Osteoblast (primary cell): ENCODE results near the gene RGS1. TPM values are rescaled to one million over a fixed set of nuclear protein-coding genes. Genes with fewer than 3 reads are reported as not detected.

Experiments
- DNase-seq: peaks from one replicate; pipeline ENCODE4 v3.0.0; 2011; ENCODE audit warnings: low spot score, mixed read lengths; ENCODE audit not compliant: insufficient read length; ENCODE audit errors: missing footprints
- H2AFZ ChIP-seq: 2 replicates; pipeline ENCODE4 v1.6.0; 2011; ENCODE audit warnings: mild to moderate bottlenecking, low read length
- H3K27ac ChIP-seq: 2 replicates; pipeline ENCODE4 v1.5.1; 2011; ENCODE audit warnings: mild to moderate bottlenecking, low read depth, low read length, moderate library complexity
- H3K27me3 ChIP-seq: 2 replicates; pipeline ENCODE4 v1.6.0; 2012; ENCODE audit warnings: mild to moderate bottlenecking, control low read depth, inconsistent platforms, low read length, moderate library complexity; ENCODE audit not compliant: insufficient read depth
- H3K36me3 ChIP-seq: 2 replicates; pipeline ENCODE4 v1.5.1; 2011; ENCODE audit warnings: mild to moderate bottlenecking, low read length, control low read depth, moderate library complexity; ENCODE audit not compliant: insufficient read depth
- H3K4me1 ChIP-seq: 2 replicates; pipeline ENCODE4 v1.5.1; 2011; ENCODE audit warnings: mild to moderate bottlenecking, low read length, control low read depth, moderate library complexity; ENCODE audit not compliant: insufficient read depth
- H3K4me2 ChIP-seq: 2 replicates; pipeline ENCODE4 v1.6.0; 2011; ENCODE audit warnings: mild to moderate bottlenecking, low read length; ENCODE audit not compliant: insufficient read depth
- H3K4me3 ChIP-seq: fragments of 200-600 bp; sonication (generic); 3 replicates; pipeline ENCODE4 v1.5.1; 2012; ENCODE audit warnings: mild to moderate bottlenecking, low read length, inconsistent platforms; ENCODE audit not compliant: insufficient read depth
- H3K79me2 ChIP-seq: 2 replicates; pipeline ENCODE4 v1.6.0; 2012; ENCODE audit warnings: mild to moderate bottlenecking, low read length, control low read depth, inconsistent platforms; ENCODE audit not compliant: insufficient read depth
- H3K9me3 ChIP-seq: 2 replicates; pipeline ENCODE4 v1.5.1; 2011; ENCODE audit warnings: low read depth, low read length, control low read depth
- H4K20me1 ChIP-seq: 2 replicates; pipeline ENCODE4 v1.6.0; 2012; ENCODE audit warnings: mild to moderate bottlenecking, low read length, control low read depth; ENCODE audit not compliant: insufficient read depth
- CTCF ChIP-seq: IDR thresholded peaks from 2 replicates; pipeline ENCODE4 v1.5.1; 2011; ENCODE audit warnings: mild to moderate bottlenecking, low read depth, low read length, moderate library complexity; ENCODE audit errors: extremely low read depth
- total RNA-seq: library from RNA; depleted of rRNA; stranded (reverse); fragments of >200 nt; gene quantifications from 2 replicates; pipeline ENCODE4 v1.2.3, GENCODE V29; 2012

Gene RGS1
- total RNA-seq, 1 donor, result not detected

DNA sequence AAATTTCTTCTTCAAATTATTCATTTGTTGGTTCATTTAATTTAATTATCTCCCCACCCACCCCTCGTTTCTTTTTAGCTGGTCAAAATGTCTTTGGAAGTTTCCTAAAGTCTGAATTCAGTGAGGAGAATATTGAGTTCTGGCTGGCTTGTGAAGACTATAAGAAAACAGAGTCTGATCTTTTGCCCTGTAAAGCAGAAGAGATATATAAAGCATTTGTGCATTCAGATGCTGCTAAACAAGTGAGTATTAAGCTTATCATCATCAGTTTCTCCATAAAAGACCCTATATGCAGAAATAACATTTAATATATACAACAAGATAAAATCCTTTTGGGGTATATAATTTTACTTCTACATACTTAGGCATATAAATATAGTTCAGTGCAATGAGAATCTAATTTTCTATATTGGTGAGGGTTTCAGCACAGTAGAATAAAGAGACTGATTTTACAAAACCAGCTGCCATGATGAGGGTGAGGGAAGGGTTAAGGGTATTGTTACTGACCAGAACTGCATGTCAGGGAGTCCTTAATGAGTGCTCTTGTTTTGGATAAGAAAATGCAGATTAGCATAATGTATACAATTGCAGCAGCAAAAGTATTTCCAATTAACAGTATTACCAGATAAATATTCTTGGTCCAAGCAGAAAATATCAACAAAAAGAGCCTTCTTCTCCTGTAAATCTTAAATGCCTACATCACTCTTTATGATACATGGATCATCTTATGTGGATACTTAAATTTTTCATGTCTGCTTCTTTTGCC, 2.8 kb downstream of the RGS1 start:
- Histone ChIP-seq H3K4me1 (peaks cover 5% of the 10 kb centered on the region), H3K4me3 (no peak overlapping the region), H2AFZ (no peak overlapping the region), H3K79me2 (no peaks in the 10 kb centered on the region), H3K27me3 (no peaks in the 10 kb centered on the region), H3K27ac (no peak overlapping the region), H3K9me3 (no peaks in the 10 kb centered on the region), H3K4me2 (no peak overlapping the region), H4K20me1 (no peaks in the 10 kb centered on the region), H3K36me3 (no peaks in the 10 kb centered on the region)
- no peak for DNase-seq
- TF ChIP-seq CTCF, result no peak

DNA sequence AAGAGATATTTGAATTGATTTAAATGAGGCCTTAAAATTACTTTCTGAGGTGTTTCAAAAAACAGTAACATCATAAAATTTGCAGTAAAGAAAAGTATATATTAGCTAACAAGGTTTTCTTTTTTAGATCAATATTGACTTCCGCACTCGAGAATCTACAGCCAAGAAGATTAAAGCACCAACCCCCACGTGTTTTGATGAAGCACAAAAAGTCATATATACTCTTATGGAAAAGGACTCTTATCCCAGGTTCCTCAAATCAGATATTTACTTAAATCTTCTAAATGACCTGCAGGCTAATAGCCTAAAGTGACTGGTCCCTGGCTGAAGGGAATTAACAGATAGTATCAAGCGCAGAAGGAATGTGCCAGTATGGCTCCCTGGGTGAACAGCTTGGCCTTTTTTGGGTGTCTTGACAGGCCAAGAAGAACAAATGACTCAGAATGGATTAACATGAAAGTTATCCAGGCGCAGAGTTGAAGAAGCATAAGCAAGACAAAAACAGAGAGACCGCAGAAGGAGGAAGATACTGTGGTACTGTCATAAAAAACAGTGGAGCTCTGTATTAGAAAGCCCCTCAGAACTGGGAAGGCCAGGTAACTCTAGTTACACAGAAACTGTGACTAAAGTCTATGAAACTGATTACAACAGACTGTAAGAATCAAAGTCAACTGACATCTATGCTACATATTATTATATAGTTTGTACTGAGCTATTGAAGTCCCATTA, 3.6 kb downstream of the RGS1 start:
- Histone ChIP-seq H3K79me2 (no peaks in the 10 kb centered on the region), H2AFZ (peak overlapping the region; percentile 64), H3K4me2 (no peak overlapping the region), H3K36me3 (no peaks in the 10 kb centered on the region), H3K27ac (no peak overlapping the region), H3K4me3 (no peak overlapping the region), H3K9me3 (no peaks in the 10 kb centered on the region), H3K27me3 (no peaks in the 10 kb centered on the region), H3K4me1 (peaks cover 5% of the 10 kb centered on the region), H4K20me1 (no peaks in the 10 kb centered on the region)
- no peak for DNase-seq
- TF ChIP-seq CTCF, result no peak

- no peak overlapping the region for H2AFZ ChIP-seq
- DNase-seq, result no peak
- peaks cover 5% of the 10 kb centered on the region for H3K4me1 ChIP-seq
- H3K36me3 ChIP-seq, result no peaks in the 10 kb centered on the region
- peak; percentile 59 for TF ChIP-seq CTCF
- no peak overlapping the region for H3K27ac ChIP-seq
- no peaks in the 10 kb centered on the region for H3K27me3 ChIP-seq
- no peaks in the 10 kb centered on the region for H3K9me3 ChIP-seq
- no peaks in the 10 kb centered on the region for H4K20me1 ChIP-seq
- H3K4me3 ChIP-seq, result no peak overlapping the region
- H3K79me2 ChIP-seq, result no peaks in the 10 kb centered on the region
- H3K4me2 ChIP-seq, result no peak overlapping the region
These were observed 4.9 kb downstream of the RGS1 start for GRCh38 chr1:192580351-192580962.
